Endothelial cell of umbilical vein (primary cell): ENCODE data around the gene KLHL17. TPM values are rescaled to one million over a fixed set of nuclear protein-coding genes. Genes with fewer than 3 reads are reported as not detected.
"Not testable (repeated sequence)": the region's sequence is repeated elsewhere in the genome, so short reads cannot be mapped to it uniquely, and the experiment has no call there.

ENCODE experiments used
- BruUV-seq: library from RNA; stranded (reverse); fragments of 400-500 nt; replicated peaks from 2 replicates; lab custom pipeline; 2021; lab: Mats Ljungman, UMichigan
- CTCF ChIA-PET: fragments of 300-600, 350-600 bp; sonication (Branson Sonifier 250); formaldehyde crosslinking; loops from one replicate; lab custom pipeline; 2021; ENCODE audit warnings: antibody characterized with exemption, inconsistent platforms; lab: Charles Lee
- POLR2A ChIA-PET: fragments of 300-600, 350-600 bp; sonication (Branson Sonifier 250); formaldehyde crosslinking; loops from one replicate; lab custom pipeline; 2021; ENCODE audit warnings: antibody characterized with exemption, inconsistent platforms; lab: Charles Lee
- DNase-seq: peaks from one replicate; pipeline ENCODE4 v3.0.0-alpha.2; 2011; ENCODE audit warnings: low read depth, low spot score
- FAIRE-seq: peaks from 2 replicates; lab custom pipeline; 2011; peaks lifted over from hg19 to GRCh38; lab: Jason Lieb, UNC
- H2AFZ ChIP-seq: 2 replicates; pipeline ENCODE4 v1.6.0; 2012; ENCODE audit warnings: low read depth, low read length, control low read depth, inconsistent platforms
- H3K27ac ChIP-seq: 2 replicates; pipeline ENCODE4 v1.5.1; 2011; ENCODE audit warnings: low read depth, mild to moderate bottlenecking, control low read depth, low read length, moderate library complexity; ENCODE audit not compliant: insufficient read depth
- H3K27me3 ChIP-seq, 2 experiments: 2 replicates each; pipeline versions ENCODE4 v1.6.0 to v1.6.1; 2011; ENCODE audit warnings: low read length in 2 of 2, mixed read lengths in 1 of 2; ENCODE audit not compliant: control insufficient read depth in 2 of 2, insufficient read depth in 2 of 2
- H3K36me3 ChIP-seq, 2 experiments: 2 replicates in 1 of 2; 3 replicates in 1 of 2; pipeline ENCODE4 v1.5.1; 2011; ENCODE audit warnings: low read length in 2 of 2, mild to moderate bottlenecking in 1 of 2, moderate library complexity in 1 of 2; ENCODE audit not compliant: control insufficient read depth in 2 of 2, insufficient read depth in 2 of 2; ENCODE audit errors: extremely low read depth in 1 of 2
- H3K4me1 ChIP-seq: 3 replicates; pipeline ENCODE4 v1.5.1; 2011; ENCODE audit warnings: mild to moderate bottlenecking, low read length; ENCODE audit not compliant: control insufficient read depth, insufficient read depth; ENCODE audit errors: extremely low read depth
- H3K4me2 ChIP-seq: 2 replicates; pipeline ENCODE4 v1.6.1; 2011; ENCODE audit warnings: low read length, control low read depth, mixed read lengths; ENCODE audit not compliant: insufficient read depth
- H3K4me3 ChIP-seq, 3 experiments: fragments of 200-600 bp in 1 of 3; sonication (generic), shearing (Covaris generic) in 1 of 3; replicated peaks in 1 of 3; 2 replicates each; pipeline ENCODE4 v1.5.1; 2011 to 2016; ENCODE audit warnings: control low read depth in 3 of 3, low read length in 3 of 3, mild to moderate bottlenecking in 2 of 3, inconsistent platforms in 1 of 3, low read depth in 1 of 3, moderate library complexity in 1 of 3; ENCODE audit not compliant: insufficient read depth in 1 of 3
- H3K79me2 ChIP-seq: 2 replicates; pipeline ENCODE4 v1.6.0; 2012; ENCODE audit warnings: low read length, inconsistent platforms; ENCODE audit not compliant: control insufficient read depth, insufficient read depth
- H3K9ac ChIP-seq: replicated peaks from 2 replicates; pipeline ENCODE3; 2011; ENCODE audit warnings: low read length, control low read depth; ENCODE audit not compliant: insufficient read depth; ENCODE audit errors: extremely low read depth
- H3K9me1 ChIP-seq: replicated peaks from 3 replicates; pipeline ENCODE4 v1.6.0; 2011; ENCODE audit warnings: mild to moderate bottlenecking, low read length; ENCODE audit not compliant: control insufficient read depth, insufficient read depth; ENCODE audit errors: extremely low read depth
- H3K9me3 ChIP-seq: replicated peaks from 2 replicates; pipeline ENCODE4 v1.5.1; 2012; ENCODE audit warnings: low read length, inconsistent platforms; ENCODE audit not compliant: control insufficient read depth, insufficient read depth
- H4K20me1 ChIP-seq: replicated peaks from 2 replicates; pipeline ENCODE3; 2011; ENCODE audit warnings: mild to moderate bottlenecking, low read length; ENCODE audit not compliant: control insufficient read depth, insufficient read depth; ENCODE audit errors: extremely low read depth
- EZH2 ChIP-seq: IDR thresholded peaks from 2 replicates; pipeline ENCODE4 v1.6.1; 2012; ENCODE audit warnings: borderline replicate concordance, low read depth, mild to moderate bottlenecking, moderate library complexity, low read length, inconsistent platforms; ENCODE audit not compliant: severe bottlenecking
- FOS ChIP-seq: IDR thresholded peaks from 2 replicates; pipeline ENCODE4 v1.6.1; 2011; ENCODE audit warnings: mild to moderate bottlenecking, low read length, moderate library complexity, borderline replicate concordance; ENCODE audit not compliant: insufficient read depth
- GATA2 ChIP-seq: IDR thresholded peaks from 2 replicates; pipeline ENCODE4 v1.7.0; 2011; ENCODE audit warnings: low read depth, mild to moderate bottlenecking, moderate library complexity, mixed read lengths, low read length; ENCODE audit not compliant: insufficient read length, insufficient read depth
- JUN ChIP-seq: IDR thresholded peaks from 2 replicates; pipeline ENCODE4 v1.6.1; 2011; ENCODE audit warnings: borderline replicate concordance, low read depth; ENCODE audit not compliant: insufficient read length, insufficient read depth
- MAX ChIP-seq: IDR thresholded peaks from 2 replicates; pipeline ENCODE4 v1.6.1; 2011; ENCODE audit not compliant: insufficient read depth, insufficient read length
- MYC ChIP-seq: IDR thresholded peaks from one replicate; pipeline ENCODE4 v1.6.1; 2011; ENCODE audit warnings: mild to moderate bottlenecking, low read depth, low read length
- POLR2A ChIP-seq: IDR thresholded peaks from 2 replicates; pipeline ENCODE4 v1.6.1; 2012; ENCODE audit warnings: low read depth, mild to moderate bottlenecking, control low read depth, low read length
- POLR2AphosphoS5 ChIP-seq: IDR thresholded peaks from 2 replicates; pipeline ENCODE4 v1.6.1; 2012; ENCODE audit warnings: low read depth, mild to moderate bottlenecking, control low read depth, low read length, moderate library complexity; ENCODE audit not compliant: insufficient read depth
- dilution Hi-C: fragments of 300-500 bp; cut with MboI; formaldehyde crosslinking; loops from one replicate; pipeline ENCODE4 v1.15.0; 2019; ENCODE audit warnings: low sequenced_read_pairs; ENCODE audit not compliant: extremely low pct_ligation_motif_present
- intact Hi-C: fragments of 100-400 bp; cut with micrococcal nuclease; formaldehyde crosslinking; loops from one replicate; pipeline ENCODE4 v1.10.0; 2022
- polyA plus RNA-seq, 4 experiments: library from polyadenylated mRNA; depleted of rRNA in 3 of 4; stranded (reverse) in 3 of 4; unstranded in 1 of 4; fragments of >200 nt; gene quantifications; 2 replicates each; pipeline versions ENCODE4 v1.2.1 to v1.2.3, GENCODE V29; 2011 to 2012; ENCODE audit warnings: missing spikeins in 1 of 4
- total RNA-seq: library from RNA; stranded (reverse); gene quantifications from 2 replicates; pipeline ENCODE4 v1.2.3, GENCODE V29; 2021
- TF ChIP-seq, protein P1 (sequence below), 2 donors: IDR thresholded peaks; 1 replicate in 1 of 2; 2 replicates in 1 of 2; pipeline ENCODE4 v1.5.1; 2011; ENCODE audit warnings: low read length in 2 of 2, mild to moderate bottlenecking in 2 of 2, moderate library complexity in 2 of 2, control low read depth in 1 of 2, inconsistent platforms in 1 of 2, low read depth in 1 of 2; ENCODE audit not compliant: insufficient read depth in 1 of 2; ENCODE audit errors: extremely low read depth in 1 of 2

KLHL17 gene
- total and polyA plus RNA-seq, 2 donors (not counting 3 experiments of a cell fraction or from before 2014, with no cell fraction given) = 27.0 to 30.1 TPM

GRCh38 chr1:993379-993995, 33.1 kb downstream of the KLHL17 start:
- H3K9me1 ChIP-seq = no peaks in the 10 kb centered on the region
- DNase-seq (no peak), FAIRE-seq (no peak)
- no peaks in the 10 kb centered on the region for H3K36me3 ChIP-seq
- CTCF ChIA-PET = interaction anchor here (2.5 to 3.9 kb wide), 2 partner anchors 9 to 10 kb away, joined by 11 to 25 read pairs; no protein-coding TSS in a partner anchor
- dilution Hi-C loops (no loop called here), intact Hi-C loops (no loop called here)
- no peak overlapping the region for H3K27ac ChIP-seq
- peaks cover 0 to 13% of the 10 kb centered on the region in 2 experiments for H3K27me3 ChIP-seq
- POLR2A ChIA-PET = no interaction called here
- no peaks in the 10 kb centered on the region for H3K79me2 ChIP-seq
- H3K4me1 ChIP-seq = no peaks in the 10 kb centered on the region
- H2AFZ ChIP-seq = no peak overlapping the region
- no peaks in the 10 kb centered on the region for H3K9me3 ChIP-seq
- H4K20me1 ChIP-seq = no peaks in the 10 kb centered on the region
- H3K4me2 ChIP-seq = no peak overlapping the region
- H3K4me3 ChIP-seq = no peak overlapping the region
- TF ChIP-seq GATA2 (no peak), POLR2AphosphoS5 (no peak), FOS (no peak), EZH2 (no peak), MYC (no peak), POLR2A (no peak), JUN (no peak), MAX (no peak)
- TF ChIP-seq, protein P1, sequence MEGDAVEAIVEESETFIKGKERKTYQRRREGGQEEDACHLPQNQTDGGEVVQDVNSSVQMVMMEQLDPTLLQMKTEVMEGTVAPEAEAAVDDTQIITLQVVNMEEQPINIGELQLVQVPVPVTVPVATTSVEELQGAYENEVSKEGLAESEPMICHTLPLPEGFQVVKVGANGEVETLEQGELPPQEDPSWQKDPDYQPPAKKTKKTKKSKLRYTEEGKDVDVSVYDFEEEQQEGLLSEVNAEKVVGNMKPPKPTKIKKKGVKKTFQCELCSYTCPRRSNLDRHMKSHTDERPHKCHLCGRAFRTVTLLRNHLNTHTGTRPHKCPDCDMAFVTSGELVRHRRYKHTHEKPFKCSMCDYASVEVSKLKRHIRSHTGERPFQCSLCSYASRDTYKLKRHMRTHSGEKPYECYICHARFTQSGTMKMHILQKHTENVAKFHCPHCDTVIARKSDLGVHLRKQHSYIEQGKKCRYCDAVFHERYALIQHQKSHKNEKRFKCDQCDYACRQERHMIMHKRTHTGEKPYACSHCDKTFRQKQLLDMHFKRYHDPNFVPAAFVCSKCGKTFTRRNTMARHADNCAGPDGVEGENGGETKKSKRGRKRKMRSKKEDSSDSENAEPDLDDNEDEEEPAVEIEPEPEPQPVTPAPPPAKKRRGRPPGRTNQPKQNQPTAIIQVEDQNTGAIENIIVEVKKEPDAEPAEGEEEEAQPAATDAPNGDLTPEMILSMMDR (IDR thresholded peaks at IDR 0.05; ENCODE audit: extremely low read depth in 1 of 2, insufficient read depth in 1 of 2, low read depth in 1 of 2, low read length in 2 of 2) = no peak
- no peak overlapping the region for H3K9ac ChIP-seq
- BruUV-seq = no TSS peak

DNA sequence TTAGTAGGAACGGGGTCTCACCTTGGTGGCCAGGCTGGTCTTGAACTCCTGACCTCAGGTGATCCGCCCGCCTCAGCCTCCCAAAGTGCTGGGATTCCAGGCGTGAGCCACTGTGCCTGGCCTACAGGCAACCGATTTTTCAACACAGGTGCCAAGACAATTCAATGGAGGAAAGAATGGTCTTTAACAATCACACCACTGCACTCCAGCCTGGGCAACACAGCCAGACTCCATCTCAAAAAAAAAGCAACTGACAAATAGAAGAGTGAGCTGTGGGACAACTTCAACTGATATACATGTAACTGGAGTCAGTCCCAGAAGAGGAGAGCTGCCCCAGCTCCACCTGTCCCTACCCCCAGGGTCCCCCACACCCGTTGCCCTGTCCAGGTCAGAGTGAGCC, 34.2 kb downstream of the KLHL17 start:
- H2AFZ ChIP-seq, dilution Hi-C loops, H3K9me1 ChIP-seq, H3K4me3 ChIP-seq, H3K9me3 ChIP-seq, H3K79me2 ChIP-seq, POLR2A ChIA-PET, H4K20me1 ChIP-seq, H3K4me1 ChIP-seq, FAIRE-seq, H3K27ac ChIP-seq, intact Hi-C loops, H3K9ac ChIP-seq, BruUV-seq, H3K4me2 ChIP-seq, H3K36me3 ChIP-seq, DNase-seq: not testable (repeated sequence)
- CTCF ChIA-PET = interaction anchor here (3.9 kb wide), 1 partner anchor 11 kb away, joined by 25 read pairs; no protein-coding TSS in a partner anchor
- peaks cover 0 to 18% of the 10 kb centered on the region in 2 experiments for H3K27me3 ChIP-seq
